HG02610 (cell line): ENCODE results near the gene BTF3.
"Not testable (repeated sequence)": the region's sequence is repeated elsewhere in the genome, so short reads cannot be mapped to it uniquely, and the experiment has no call there.

Experiments
- ATAC-seq: cut with Tn5 transposase; IDR thresholded peaks from one replicate; pipeline ENCODE4 v1.9.1; 2021; ENCODE audit warnings: mild to moderate bottlenecking, moderate library complexity; ENCODE audit not compliant: unreplicated experiment

BTF3 gene

DNA sequence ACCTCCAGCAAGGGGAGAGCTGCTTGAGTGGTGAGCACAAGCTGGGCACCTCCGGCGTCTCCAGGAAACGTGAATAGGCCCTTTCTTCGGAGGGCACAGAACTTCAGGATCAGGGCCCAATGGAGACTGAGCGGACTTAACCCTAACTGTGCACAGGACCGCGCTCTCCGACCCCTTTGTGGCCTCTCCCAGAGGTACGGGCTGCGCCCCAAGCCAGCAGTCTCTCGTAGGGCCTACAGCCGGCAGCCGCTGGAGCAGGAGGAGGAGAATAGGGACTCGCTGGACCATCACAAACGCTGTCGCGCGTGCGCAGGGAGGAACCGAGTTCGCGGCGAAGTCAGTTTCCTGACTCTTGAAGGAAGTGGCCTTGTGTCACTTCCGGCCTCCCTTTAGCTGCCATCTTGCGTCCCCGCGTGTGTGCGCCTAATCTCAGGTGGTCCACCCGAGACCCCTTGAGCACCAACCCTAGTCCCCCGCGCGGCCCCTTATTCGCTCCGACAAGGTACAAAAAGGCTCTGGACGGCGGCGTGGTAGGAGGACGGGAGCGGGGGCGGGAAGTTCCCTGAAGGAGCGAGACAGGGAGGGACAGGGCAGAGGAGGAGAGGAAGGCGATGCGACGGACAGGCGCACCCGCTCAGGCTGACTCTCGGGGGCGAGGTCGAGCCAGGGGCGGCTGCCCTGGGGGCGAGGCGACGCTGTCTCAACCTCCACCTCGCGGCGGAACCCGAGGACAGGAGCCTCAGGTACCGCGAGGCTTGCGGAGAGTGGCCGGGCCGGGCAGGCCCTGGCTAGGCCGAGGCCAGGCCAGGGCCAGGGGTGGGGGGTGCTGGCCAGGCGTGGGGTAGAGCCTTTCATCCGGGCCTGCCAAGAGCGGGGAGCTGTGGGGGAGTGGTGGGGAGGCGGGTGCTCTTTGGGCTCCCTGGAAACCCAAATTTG, at the start of gene BTF3:
BTF3 (plus strand) TSS at position 386 of the 936 bp plus-strand sequence; CDS start at position 612, 226 bp downstream.
- peak; percentile 97 for ATAC-seq

DNA sequence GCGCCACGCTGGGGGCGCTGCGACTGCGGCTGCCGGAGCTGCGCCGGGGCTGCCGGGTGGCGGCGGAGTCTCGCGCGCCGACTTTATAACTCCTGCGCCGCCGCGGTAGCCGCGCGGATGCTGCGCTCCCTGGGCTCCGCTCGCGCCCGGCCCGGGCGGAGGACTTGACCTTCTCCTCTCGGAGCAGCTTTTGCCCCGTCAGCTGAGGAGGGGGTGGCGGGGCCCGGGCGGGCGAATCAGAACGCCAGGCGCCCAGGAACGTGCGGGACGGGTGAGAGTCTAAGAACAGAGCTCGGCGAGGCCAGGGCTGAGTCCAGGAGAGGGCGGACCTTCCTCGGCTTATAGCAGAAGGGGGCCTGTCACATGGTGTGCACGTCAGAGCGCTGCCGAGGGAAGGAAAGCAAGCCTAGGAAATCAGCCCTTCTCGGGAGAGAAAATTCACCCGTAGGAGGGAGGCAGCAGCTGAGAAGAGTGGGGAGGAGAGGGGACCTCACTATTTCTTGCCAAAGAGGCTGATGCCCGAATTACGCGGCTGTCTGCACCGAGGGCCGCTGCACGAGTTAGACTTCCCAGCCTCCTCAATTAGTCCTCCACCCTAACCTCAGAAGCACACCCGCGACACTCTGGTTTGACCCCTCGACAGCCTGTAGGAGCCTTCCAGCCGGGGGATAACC, 49.6 kb upstream of the BTF3 start, which contains the start of gene FOXD1:
FOXD1 (minus strand) TSS at position 315 of the 674 bp plus-strand sequence. CDS start 415 bp downstream, outside the sequence.
- ATAC-seq: no peak

DNA sequence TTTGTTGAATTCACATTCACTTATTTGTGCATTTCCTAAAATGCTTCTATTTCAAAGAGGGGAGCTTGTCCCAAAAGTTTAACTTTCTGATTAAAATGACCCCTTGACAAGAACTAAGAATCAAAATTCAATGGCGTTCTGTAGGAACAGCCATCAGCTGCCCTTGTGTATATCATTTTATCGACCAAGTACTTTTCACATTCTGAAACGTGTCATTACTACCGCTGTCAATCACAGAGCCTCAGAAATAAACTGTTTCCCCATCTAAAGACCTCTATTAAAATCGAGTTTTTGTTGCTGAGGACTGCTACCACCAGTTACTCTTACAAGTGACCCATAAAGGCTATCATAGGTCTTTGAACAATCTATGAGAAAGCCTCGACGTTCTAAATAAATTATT, 48.1 kb upstream of the BTF3 start:
- no peak for ATAC-seq

DNA sequence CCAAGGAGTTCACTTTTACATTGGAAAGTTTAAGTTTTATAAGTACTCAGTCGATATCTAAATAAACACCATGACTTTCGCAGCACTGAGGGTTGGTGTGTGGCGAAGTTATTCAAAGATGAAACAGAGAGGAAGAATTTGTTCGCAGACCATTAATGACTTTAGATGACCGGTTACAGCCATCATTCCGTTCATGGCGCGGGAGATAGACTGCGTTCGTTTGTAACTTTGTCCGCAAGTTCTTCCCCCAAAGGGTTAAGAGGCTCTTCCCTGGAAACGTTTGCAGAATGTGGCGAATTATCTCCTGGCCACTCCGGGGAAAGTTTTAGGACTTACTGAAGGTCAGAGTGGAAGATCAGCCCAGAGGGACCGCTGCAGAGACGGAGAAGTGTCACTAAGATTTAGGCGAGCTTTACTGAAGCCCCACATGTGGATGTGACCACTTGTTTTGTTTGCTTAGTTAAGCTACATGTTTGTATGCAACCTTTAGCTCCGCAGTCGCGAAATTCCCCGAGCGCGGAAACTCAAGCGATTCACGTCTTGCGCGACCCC, 47.5 kb upstream of the BTF3 start:
- ATAC-seq: no peak

DNA sequence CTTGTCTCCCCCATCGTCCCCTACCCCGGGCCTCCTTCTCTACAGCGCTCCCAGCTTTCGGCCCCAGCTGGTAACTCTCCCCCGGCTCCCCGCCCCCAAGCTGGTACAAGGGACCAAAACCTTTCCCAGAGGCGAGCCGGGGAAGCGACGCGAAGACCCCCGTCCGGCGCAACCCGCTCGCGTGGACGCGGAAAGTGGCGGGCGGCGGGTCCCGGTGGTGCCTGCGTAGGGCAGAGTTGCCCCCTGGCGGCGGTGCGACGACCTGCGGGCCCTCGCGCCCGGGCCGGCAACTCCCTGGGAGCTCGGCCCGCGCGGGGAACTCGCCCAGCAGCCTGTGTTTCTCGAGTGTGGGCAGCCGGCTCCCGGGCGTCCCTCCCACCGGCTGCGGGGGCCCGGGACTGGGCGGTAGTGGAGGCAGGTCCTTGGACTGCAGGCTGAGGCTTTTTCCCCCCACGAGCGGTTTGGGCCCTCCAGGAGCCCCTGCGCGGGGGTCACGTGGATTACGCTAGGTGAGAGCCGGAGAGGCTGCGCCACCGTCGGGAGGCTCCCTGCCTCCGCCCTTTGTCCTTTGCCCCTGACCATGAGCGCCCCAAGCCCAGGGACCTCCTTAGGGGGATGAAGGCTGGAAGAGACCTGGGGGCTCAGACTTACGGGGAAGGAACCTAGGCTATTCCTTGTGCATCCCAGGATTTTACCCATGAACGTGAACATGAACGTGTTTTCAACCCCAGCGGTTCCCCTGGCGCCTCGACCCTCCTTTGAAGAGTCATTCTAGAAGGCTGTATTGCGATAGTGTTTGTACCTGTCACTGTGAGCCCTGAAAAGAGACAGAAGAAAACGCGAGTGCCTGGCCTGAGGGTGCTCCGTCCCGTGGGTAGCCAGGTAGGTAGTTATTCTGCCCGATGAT, 46.8 kb upstream of the BTF3 start:
- ATAC-seq: no peak

DNA sequence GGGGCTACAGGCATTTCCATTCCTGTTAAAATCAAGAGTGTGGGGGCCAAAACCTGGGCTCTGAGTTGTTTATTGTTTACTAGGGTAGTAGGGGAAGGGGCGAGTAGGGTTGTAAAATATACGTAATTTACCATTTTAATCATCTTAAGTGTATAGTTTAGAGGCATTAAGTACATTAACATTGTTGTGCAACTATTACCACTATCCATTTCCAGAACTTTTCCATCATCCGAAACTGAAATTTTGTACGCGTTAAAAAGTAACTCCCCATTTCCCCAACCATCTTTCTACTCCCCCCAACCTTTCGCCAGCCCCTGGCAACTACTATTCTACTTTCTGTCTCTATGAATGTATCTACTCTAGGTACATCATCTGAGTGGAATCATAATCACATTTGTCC, 46.0 kb upstream of the BTF3 start:
- no peak for ATAC-seq

DNA sequence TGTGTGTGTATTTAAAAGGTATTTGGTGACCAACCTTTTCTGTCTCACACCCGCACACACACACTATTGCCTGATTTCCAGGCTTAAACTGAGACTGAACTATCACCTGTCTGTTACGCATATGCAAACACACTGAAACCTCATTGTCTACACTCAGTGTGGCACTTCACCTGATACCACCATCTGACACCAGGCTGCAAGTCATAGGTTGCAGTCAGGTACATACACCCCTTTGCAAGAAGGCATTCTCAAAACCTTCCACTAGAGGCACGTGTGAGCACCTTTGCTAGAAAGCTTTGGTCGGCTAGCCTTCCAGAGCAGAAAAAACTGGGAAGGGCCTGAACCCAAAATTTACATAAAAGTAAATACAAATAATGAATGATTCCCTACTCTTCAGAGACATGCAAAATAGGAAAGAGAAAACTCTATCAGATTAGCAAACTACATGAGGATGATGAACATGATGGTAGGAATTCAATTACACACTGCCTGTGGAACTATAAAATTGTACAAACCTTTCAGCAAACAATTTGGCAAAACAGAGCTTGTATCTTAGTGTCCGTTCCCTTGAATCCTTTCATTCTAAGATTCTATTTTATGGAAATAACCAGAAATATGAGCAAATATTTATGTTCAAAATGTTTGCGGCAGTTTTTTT, 43.7 kb upstream of the BTF3 start:
- ATAC-seq: peak; percentile 65

DNA sequence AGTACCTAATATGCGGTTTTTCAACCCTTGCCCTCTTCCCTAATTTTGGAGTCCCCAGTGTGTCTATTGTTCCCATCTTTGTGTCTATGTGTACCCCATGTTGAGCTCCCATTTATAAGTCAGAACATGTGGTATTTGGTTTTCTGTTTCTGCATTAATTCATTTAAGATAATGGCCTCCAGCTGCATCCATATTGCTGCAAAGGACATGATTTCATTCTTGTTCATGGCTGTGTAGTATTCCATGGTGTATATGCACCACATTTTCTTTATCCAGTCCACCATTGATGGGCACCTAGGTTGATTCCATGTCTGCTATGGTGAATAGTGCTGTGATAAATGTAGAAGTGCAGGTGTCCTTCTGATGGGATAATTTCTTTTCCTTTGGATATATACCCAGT, 41.8 kb upstream of the BTF3 start:
- ATAC-seq: not testable (repeated sequence)

DNA sequence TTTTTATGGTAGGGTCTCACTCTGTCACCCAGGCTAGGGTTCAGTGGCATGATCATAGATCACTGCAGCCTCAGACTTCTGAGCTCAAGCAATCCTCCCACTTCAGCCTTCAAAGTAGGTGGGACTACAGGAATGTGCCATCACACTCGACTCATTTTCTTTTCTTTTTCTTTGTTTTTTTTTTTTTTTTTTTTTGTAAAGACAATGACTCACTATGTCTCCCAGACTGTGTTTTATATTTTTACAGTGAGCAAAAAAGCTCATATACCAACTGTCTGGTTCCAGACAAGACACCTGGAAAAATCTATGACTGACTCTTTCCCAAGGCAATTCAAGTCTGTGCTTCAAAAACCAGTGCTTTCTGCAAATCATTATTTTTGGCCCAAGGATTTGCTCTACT, 38.9 kb upstream of the BTF3 start:
- no peak for ATAC-seq

DNA sequence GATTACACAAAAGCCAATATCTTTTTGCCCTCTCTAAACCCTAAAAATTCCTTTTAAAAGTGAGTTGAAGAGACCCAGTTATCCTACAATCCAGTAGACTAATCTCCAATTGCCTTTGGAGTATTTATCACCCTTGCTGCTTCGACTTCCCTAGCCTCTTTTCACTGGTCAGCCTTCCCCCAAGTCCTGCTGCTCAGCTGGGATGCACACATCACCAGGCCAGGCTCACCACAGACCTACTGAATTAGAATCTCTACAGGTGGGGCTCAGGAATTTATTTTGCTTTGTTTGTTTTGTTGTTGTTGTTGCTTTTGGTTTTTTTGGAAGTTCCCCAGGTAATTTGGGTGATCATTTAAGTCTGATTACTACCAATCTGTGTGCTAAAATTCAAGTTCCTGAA, 38.1 kb upstream of the BTF3 start:
- ATAC-seq: no peak

DNA sequence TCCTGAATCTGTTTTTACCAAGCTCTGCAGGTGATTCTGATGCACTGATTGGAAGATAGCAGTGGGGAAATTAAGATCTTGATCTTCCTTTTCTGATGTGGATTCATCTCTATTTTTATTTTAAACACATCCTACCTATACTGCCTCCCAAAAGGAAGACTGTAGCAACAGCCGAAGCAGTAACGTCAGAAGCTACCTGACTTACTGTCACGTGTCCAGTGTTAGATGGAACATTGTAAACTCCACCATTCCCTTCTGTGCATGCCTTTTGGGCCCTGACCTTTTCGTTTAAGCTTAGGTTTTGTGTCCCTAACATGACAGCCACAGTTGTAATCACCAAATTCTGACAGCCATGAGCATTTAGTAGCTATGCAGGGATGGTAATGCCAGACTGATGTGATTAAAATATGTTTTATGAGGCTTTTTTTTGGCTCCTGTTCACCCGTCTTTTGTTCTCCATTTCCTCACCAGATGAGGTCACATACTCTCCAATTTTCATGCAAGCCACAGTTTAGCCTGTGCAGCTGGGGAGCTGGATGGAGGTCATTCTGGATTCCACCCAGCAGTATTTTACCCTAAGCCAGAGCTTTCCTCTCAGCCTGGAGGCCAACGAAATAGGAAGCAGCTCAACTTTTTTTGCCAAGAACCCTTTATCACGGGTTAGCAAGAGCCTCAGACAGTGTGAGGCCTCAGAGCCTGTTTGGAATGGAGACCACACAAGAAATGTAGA, 34.1 kb upstream of the BTF3 start:
- ATAC-seq: no peak

DNA sequence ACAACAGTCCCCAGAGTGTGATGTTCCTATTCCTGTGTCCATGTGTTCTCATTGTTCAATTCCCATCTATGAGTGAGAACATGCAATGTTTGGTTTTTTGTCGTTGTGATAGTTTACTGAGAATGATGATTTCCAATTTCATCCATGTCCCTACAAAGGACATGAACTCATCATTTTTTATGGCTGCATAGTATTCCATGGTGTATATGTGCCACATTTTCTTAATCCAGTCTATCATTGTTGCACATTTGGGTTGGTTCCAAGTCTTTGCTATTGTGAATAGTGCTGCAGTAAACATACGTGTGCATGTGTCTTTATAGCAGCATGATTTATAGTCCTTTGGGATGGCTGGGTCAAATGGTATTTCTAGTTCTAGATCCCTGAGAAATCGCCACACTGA, 29.6 kb upstream of the BTF3 start:
- ATAC-seq: not testable (repeated sequence)

DNA sequence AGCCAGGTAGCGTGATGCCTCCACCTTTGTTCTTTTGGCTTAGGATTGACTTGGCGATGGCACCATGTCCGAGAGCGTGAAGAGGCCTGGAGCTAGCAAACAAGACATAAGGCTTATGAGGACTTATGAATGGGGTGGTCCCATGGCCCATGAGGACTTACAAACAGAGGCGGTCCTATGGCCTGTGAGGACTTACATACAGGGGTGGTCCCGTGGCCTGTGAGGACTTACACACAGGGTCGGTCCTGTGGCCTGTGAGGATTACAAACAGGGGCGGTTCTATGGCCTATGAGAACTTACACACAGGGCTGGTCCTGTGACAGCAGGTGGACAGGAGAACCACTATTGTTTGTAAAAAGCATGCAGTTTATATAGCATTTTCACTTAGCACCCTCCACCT, 28.4 kb upstream of the BTF3 start:
- no peak for ATAC-seq

DNA sequence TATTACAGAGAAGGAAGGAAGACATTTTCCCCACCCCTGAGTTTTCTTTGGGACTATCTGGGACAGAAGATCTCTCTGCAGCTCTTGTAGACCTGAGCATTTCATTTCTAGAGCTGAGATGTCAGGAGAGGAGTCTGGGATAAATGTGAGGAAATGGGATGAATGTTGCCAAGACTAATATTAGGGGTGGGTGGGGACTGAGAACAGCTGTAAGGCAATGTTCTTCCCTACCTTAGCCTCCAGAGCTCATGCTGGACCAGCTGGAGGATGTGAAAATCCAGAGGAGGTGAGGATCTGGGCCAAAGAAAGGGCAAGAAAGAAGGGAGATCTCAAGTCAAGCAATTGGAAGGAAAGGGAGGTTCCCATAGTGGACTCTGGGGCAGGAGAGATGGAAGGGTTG, 26.6 kb upstream of the BTF3 start:
- ATAC-seq: no peak

DNA sequence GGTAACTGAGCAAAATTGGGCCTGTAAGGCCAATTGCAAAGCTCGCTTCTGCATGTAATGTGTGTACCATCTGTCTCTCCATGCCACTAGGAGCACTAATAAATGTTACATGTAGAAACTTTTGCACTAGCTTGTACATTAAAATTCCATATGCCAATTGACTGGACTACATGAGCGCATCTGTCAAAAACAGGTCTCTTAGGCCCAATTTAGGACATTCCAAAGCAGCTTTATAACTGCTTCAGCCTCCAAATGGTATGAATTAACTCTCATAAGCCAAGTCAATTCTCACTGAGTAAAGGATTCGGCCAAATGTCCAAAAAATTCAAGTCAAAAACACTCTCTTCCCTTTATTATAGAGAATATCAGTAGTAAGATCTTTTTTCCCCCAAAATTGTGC, 26.1 kb upstream of the BTF3 start:
- ATAC-seq: no peak

DNA sequence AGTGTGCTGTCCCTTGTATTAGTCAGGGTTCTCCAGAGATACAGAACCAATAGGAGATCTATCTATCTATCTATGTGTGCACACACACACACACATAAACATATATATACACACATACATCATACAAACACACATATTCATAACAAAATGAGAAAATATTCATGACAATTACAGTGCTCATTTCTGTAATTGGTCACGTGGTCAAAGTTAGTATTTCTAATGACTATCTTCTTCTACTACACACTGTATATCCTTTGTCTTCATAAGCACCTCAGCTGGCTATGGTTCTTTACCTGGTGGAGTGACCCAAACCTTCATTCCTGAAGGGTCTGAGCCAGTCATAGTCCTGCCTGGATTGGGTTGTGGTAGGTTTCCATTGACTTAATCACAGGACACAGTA, 17.7 kb upstream of the BTF3 start:
- ATAC-seq: no peak

DNA sequence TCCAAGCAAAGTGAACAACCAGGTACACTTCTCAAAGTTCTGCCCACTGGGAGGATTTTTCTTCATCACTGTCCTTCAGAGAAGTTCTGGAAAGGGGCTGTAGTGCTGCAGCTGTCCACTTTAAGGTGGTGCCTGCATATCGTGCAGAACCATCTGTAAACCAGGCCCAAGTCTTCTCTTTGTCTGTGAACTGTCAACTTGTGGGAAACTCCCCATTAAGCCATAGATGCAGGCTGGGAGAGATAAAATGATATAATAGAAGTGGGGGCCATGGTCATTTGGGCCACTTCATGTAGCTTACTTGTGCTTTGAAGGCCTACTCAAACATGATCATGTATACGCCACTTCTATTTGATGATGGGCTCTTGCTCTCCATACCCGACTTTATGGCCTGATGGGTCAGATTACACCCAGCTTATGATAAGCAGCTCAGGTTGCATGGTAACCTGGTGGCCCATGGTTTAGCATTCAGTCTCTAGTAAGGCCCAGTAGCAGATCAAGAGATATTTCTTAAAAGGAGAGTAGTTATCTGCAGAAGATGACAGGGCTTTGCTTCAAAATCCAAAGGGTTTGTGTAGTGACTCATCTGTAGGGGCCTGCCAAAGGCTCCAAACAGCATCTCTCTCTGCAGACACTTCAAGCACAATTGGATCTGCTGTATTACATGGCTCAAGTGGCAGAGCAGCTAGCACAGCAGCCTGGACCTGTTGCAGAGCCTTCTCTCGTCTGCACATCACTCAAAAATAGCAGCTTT, 15.7 kb upstream of the BTF3 start:
- no peak for ATAC-seq

DNA sequence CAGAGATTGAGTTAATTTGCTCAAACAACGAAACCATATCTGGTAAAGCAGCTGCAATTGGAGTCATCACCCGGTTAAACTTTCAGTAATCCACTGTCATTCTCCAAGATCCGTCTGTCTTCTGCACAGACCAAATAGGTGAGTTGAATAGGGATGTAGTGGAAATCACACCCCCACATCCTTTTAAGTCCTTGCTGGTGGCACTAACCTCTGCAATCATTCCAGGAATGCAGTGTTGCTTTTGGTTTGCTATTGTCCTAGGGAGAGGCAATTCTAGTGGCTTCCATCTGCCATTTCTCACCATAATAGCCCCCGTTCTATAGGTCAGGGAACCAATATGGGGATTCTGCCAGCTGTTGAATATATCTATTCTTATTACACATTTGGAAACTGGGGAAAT, 14.6 kb upstream of the BTF3 start:
- ATAC-seq: no peak

DNA sequence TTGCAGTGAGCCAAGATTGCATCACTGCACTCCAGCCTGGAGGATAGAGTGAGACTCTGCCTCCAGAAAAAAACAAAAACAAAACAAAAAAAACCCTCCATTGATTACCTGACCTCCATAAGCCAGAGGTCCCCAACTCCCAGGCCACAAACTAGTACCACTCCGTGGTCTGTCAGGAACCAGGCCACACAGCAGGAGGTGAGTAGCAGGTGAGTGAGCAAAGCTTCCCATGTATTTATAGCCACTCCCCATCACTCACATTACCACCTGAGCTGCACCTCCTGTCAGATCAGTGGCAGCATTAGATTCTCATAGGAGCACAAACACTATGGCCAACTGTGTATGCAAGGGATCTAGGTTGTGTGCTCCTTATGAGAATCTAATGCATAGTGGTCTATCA, 13.7 kb upstream of the BTF3 start:
- no peak for ATAC-seq
